ENCODE data around the gene GOLIM4.

- no peak for TF ChIP-seq CTCF (IDR thresholded peaks at IDR 0.05)
- TF ChIP-seq POLR2A (IDR thresholded peaks at IDR 0.05) = no peak
Measured at GRCh38 chr3:168104361-168104760, 8.6 kb upstream of the GOLIM4 start.

All from testis (tissue), 2 donors.